Gastroesophageal sphincter (tissue), 4 donors: ENCODE measurements around the gene SORCS3. TPM values are rescaled to one million over a fixed set of nuclear protein-coding genes. Genes with fewer than 3 reads are reported as not detected.

Experiments used
- ATAC-seq: fragments of 150-250 bp; one replicate; pipeline ENCODE4 v1.9.1; 2016; ENCODE audit warnings: mild to moderate bottlenecking, moderate library complexity
- H3K27ac ChIP-seq, 4 donors: fragments of 200-600 bp; sonication (generic) in 3 of 4; 1 replicate in 3 of 4; 2 replicates in 1 of 4; pipeline ENCODE4 v1.5.1; 2016 to 2019
- H3K27me3 ChIP-seq: fragments of 200-600 bp; sonication (generic); one replicate; pipeline ENCODE4 v1.5.1; 2019
- H3K36me3 ChIP-seq, 2 donors: fragments of 200-600 bp; sonication (generic); one replicate each; pipeline ENCODE4 v1.5.1; 2019; ENCODE audit warnings: control low read depth in 1 of 2
- H3K4me1 ChIP-seq, 3 donors: fragments of 200-600 bp; sonication (generic); 1 replicate in 2 of 3; 2 replicates in 1 of 3; pipeline ENCODE4 v1.5.1; 2016 to 2019; ENCODE audit warnings: control low read depth in 2 of 3
- H3K4me3 ChIP-seq, 2 donors: fragments of 200-600 bp; sonication (generic); one replicate each; pipeline ENCODE4 v1.5.1; 2019; ENCODE audit warnings: mild to moderate bottlenecking in 1 of 2, moderate library complexity in 1 of 2
- H3K9me3 ChIP-seq, 3 donors: fragments of 200-600 bp; sonication (generic); one replicate each; pipeline ENCODE4 v1.5.1; 2017 to 2019; ENCODE audit warnings: control low read depth in 2 of 3
- CTCF ChIP-seq, 4 experiments: fragments of 200-600 bp in 2 of 4; fragments of 450-650 bp in 2 of 4; sonication (generic) in 1 of 4; IDR thresholded peaks; one replicate each; pipeline ENCODE4 v1.5.1; 2017 to 2019; ENCODE audit warnings: antibody characterized with exemption in 4 of 4, mild to moderate bottlenecking in 2 of 4, moderate library complexity in 2 of 4
- EP300 ChIP-seq: sonication (generic); formaldehyde crosslinking; IDR thresholded peaks from one replicate; pipeline ENCODE4 v1.6.1; 2017; ENCODE audit warnings: antibody characterized with exemption, mild to moderate bottlenecking
- POLR2A ChIP-seq, 2 donors: fragments of 450-650 bp; IDR thresholded peaks; one replicate each; pipeline ENCODE4 v1.6.1; 2017; ENCODE audit warnings: antibody characterized with exemption in 2 of 2, mild to moderate bottlenecking in 2 of 2, moderate library complexity in 1 of 2
- POLR2AphosphoS5 ChIP-seq: sonication (generic); formaldehyde crosslinking; IDR thresholded peaks from one replicate; pipeline ENCODE4 v1.6.1; 2017; ENCODE audit warnings: antibody characterized with exemption
- WGBS, 2 donors: methylation state at CpG; one replicate each; pipeline ENCODE4 v1.1.5; 2018; ENCODE audit warnings: low coverage in 1 of 2; 5-methylcytosine and 5-hydroxymethylcytosine counted together
- total RNA-seq, 4 donors: library from RNA; depleted of rRNA; stranded (reverse); fragments of >200 nt; gene quantifications; one replicate each; pipeline ENCODE4 v1.1.0, GENCODE V29; 2016

The SORCS3 gene
- total RNA-seq, 4 donors from 2014 or later: 0.31 to 1.3 (median 0.69) TPM; not detected in 1

DNA sequence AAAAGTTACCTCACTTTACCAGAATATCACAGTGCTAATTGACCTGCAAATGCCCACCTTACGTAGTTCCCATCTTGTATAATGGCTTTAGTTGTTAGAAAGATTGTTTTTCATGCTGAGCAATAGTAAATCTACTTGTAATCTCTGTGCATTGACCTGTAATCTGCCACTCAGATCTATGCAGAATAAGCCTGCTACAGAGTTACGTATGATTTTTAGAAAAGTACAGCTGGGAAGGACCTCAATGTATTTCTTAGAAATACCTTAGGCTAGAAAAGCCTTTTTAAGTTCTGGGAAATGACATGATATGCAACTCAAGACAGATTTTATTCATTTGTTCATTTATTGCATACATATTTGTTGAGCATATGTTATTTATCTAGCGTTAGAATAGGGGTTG lies 530.9 kb downstream of the SORCS3 start:
- WGBS, 2 donors: 96 to 100% methylated on average over 3 of the region's 3 CpGs
- peaks cover 0 to 4% (median 0%) of the 10 kb centered on the region in 3 donors for H3K9me3 ChIP-seq
- no peak overlapping the region for H3K4me3 ChIP-seq
- no peak for ATAC-seq
- no peaks in the 10 kb centered on the region for H3K4me1 ChIP-seq
- H3K36me3 ChIP-seq: no peaks in the 10 kb centered on the region
- TF ChIP-seq CTCF (IDR thresholded peaks at IDR 0.05): no peak
- no peak for TF ChIP-seq POLR2A (IDR thresholded peaks at IDR 0.05)
- no peak for TF ChIP-seq POLR2AphosphoS5
- no peak for TF ChIP-seq EP300
- no peaks in the 10 kb centered on the region for H3K27me3 ChIP-seq
- H3K27ac ChIP-seq: no peak overlapping the region

DNA sequence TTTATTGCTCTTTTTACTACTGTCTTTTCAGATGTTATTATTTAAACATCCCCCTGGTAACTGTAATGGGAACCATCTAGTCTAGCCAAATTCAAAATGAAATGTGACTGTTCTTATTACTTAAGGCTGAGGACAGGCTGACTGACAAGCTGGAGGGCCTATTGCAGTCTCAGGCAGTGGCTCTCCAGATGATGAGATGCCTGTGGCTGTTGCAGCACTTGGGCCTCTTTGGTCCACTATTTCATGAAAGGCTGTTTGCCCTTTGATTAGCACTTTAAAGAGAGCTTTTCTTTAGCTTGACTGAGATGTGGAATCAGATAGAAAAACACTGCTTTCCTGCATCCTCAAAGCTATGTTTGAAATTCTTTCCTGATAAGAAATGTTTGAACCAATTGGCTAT lies 540.5 kb downstream of the SORCS3 start:
- Histone ChIP-seq H3K4me1 (no peaks in the 10 kb centered on the region), H3K9me3 (no peaks in the 10 kb centered on the region), H3K27me3 (no peaks in the 10 kb centered on the region), H3K36me3 (no peaks in the 10 kb centered on the region), H3K27ac (no peak overlapping the region), H3K4me3 (no peak overlapping the region)
- no peak for ATAC-seq
- TF ChIP-seq POLR2AphosphoS5 (no peak), CTCF (IDR thresholded peaks at IDR 0.05) (no peak), EP300 (no peak), POLR2A (IDR thresholded peaks at IDR 0.05) (no peak)

DNA sequence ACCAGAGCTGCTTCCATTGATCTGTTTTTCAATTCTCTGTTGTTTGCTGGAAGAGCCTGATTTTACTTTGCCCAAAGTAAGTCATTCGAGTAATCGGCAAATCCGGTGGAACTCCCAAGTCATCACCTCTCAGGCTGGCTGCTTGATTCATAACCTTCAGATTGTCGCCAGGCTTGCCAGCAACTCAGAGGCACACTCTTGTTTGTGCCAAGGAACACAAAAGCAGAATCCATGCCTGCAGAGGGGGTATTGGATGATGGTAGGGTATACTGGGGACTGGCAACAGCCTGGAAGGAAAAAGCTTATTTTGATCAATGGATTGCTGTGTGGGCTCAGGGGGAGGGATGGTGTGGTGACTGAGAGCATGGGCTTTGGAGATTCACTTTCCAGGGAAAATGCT lies 542.4 kb downstream of the SORCS3 start:
- H3K4me3 ChIP-seq: no peak overlapping the region
- H3K27ac ChIP-seq: no peak overlapping the region
- H3K9me3 ChIP-seq: no peaks in the 10 kb centered on the region
- no peaks in the 10 kb centered on the region for H3K36me3 ChIP-seq
- H3K4me1 ChIP-seq: peaks cover 0 to 6% (median 0%) of the 10 kb centered on the region in 3 donors
- H3K27me3 ChIP-seq: no peaks in the 10 kb centered on the region
- WGBS, 2 donors: 91 to 100% methylated on average over 1 to 3 of the region's 4 CpGs
- no peak for ATAC-seq
- no peak for TF ChIP-seq POLR2AphosphoS5
- no peak for TF ChIP-seq CTCF (IDR thresholded peaks at IDR 0.05)

DNA sequence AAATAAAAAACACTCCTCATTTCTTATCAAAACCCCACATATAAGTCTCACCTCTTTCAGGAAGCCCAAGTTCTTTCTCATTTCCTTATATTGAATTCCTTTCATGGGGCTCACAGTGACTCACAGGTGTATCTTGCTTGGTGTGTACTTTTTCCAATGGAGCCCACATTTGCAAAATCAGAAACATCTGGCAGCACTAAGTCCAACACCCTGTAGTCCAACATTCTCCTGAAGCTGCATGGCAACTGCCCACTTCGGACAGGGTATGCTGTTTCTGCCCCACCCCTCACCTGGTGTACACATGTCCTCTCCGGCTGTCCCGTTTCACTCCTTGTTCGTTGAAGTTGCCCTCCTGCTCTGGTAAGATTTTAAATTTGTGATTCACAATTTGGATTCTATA lies 544.1 kb downstream of the SORCS3 start:
- H3K36me3 ChIP-seq: no peaks in the 10 kb centered on the region
- 94 to 100% methylated on average over 4 of the region's 4 CpGs for WGBS, 2 donors
- peaks cover 0 to 11% (median 0%) of the 10 kb centered on the region in 3 donors for H3K4me1 ChIP-seq
- no peak for TF ChIP-seq POLR2AphosphoS5
- TF ChIP-seq POLR2A (IDR thresholded peaks at IDR 0.05): no peak
- no peak for TF ChIP-seq CTCF (IDR thresholded peaks at IDR 0.05)
- no peak for TF ChIP-seq EP300
- no peaks in the 10 kb centered on the region for H3K27me3 ChIP-seq
- no peak overlapping the region for H3K4me3 ChIP-seq
- H3K27ac ChIP-seq: no peak overlapping the region
- H3K9me3 ChIP-seq: no peaks in the 10 kb centered on the region
- no peak for ATAC-seq

DNA sequence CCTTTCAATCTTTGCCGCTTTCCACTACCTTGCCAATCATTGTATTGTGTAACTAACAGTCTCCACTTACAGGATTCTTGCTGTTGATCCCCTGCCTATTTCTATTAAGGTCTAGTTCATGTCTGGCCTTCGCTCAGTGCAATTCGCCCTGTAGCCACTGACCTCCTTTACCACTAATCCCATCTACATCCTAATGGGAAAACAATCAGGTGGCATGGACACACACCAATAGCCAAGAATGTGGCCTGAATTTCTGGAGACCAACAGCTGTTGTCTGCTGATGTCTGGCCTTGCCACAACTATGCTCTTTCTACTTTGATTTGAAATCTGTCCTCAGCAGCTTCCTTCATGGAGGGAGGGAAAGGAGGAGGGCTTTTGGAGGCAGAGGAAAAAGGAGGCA lies 546.2 kb downstream of the SORCS3 start:
- Histone ChIP-seq H3K27ac (no peak overlapping the region), H3K9me3 (no peaks in the 10 kb centered on the region), H3K4me1 (peaks cover 0 to 11% (median 0%) of the 10 kb centered on the region in 3 donors), H3K4me3 (no peak overlapping the region), H3K27me3 (no peaks in the 10 kb centered on the region), H3K36me3 (no peaks in the 10 kb centered on the region)
- WGBS, 2 donors: 69 to 72% methylated on average over 2 to 3 of the region's 3 CpGs
- no peak for ATAC-seq
- no peak for TF ChIP-seq CTCF (IDR thresholded peaks at IDR 0.05)
- TF ChIP-seq POLR2A (IDR thresholded peaks at IDR 0.05): no peak
- TF ChIP-seq POLR2AphosphoS5: no peak
